Natural killer cell (primary cell): Measurements from ENCODE around the gene COL5A2. TPM values are rescaled to one million over a fixed set of nuclear protein-coding genes. Genes with fewer than 3 reads are reported as not detected.

Experiments
- ATAC-seq, 3 donors: fragments of 150-1000 bp in 2 of 3; fragments of 200-7000 bp in 1 of 3; cut with Tn5 transposase; 1 replicate in 1 of 3; 2 replicates in 2 of 3; pipeline ENCODE4 v1.10.0; 2021; ENCODE audit warnings: mild to moderate bottlenecking in 2 of 3, moderate library complexity in 2 of 3
- DNase-seq, 2 donors: peaks; one replicate each; pipeline versions ENCODE4 v3.0.0 to v3.0.0-alpha.2; 2013 to 2021; ENCODE audit warnings: mixed read lengths in 1 of 2
- H3K27ac ChIP-seq: one replicate; pipeline ENCODE4 v1.5.1; 2013; ENCODE audit warnings: mild to moderate bottlenecking, low read length
- H3K27me3 ChIP-seq: one replicate; pipeline ENCODE4 v1.6.1; 2013; ENCODE audit warnings: low read length; ENCODE audit not compliant: control insufficient read depth, insufficient read depth
- H3K36me3 ChIP-seq: one replicate; pipeline ENCODE4 v1.6.1; 2013; ENCODE audit warnings: low read length; ENCODE audit not compliant: control insufficient read depth, insufficient read depth
- H3K4me1 ChIP-seq: one replicate; pipeline ENCODE4 v1.6.1; 2013; ENCODE audit warnings: low read length; ENCODE audit not compliant: control insufficient read depth, insufficient read depth
- H3K4me3 ChIP-seq: one replicate; pipeline ENCODE4 v1.5.1; 2013; ENCODE audit warnings: low read length
- H3K9me3 ChIP-seq: one replicate; pipeline ENCODE4 v1.6.1; 2013; ENCODE audit warnings: low read length; ENCODE audit not compliant: control insufficient read depth, insufficient read depth
- H3K27ac Mint-ChIP-seq, 2 donors: one replicate each; pipeline ENCODE4 v1.8.0; 2022; ENCODE audit warnings: mild to moderate bottlenecking in 2 of 2, mixed read lengths in 2 of 2, moderate library complexity in 1 of 2
- H3K27me3 Mint-ChIP-seq, 2 donors: one replicate each; pipeline ENCODE4 v1.8.0; 2022; ENCODE audit warnings: low read depth in 2 of 2, mixed read lengths in 2 of 2
- H3K36me3 Mint-ChIP-seq: one replicate; pipeline ENCODE4 v1.8.0; 2022; ENCODE audit warnings: mixed read lengths
- H3K4me1 Mint-ChIP-seq, 2 donors: one replicate each; pipeline ENCODE4 v1.8.0; 2022; ENCODE audit warnings: mixed read lengths in 2 of 2
- H3K4me3 Mint-ChIP-seq: one replicate; pipeline ENCODE4 v1.8.0; 2022; ENCODE audit warnings: mild to moderate bottlenecking, moderate library complexity, mixed read lengths
- H3K9me3 Mint-ChIP-seq, 2 donors: one replicate each; pipeline ENCODE4 v1.8.0; 2022; ENCODE audit warnings: mixed read lengths in 2 of 2
- WGBS: methylation state at CpG from one replicate; pipeline ENCODE4 v1.1.7; 2013; ENCODE audit warnings: missing lambda C conversion rate; ENCODE audit not compliant: insufficient coverage; 5-methylcytosine and 5-hydroxymethylcytosine counted together
- intact Hi-C: fragments of 100-400 bp; cut with micrococcal nuclease; formaldehyde crosslinking; loops from one replicate; pipeline ENCODE4 v1.14.2; 2022
- total RNA-seq, 4 donors: library from RNA; stranded (reverse); fragments of 120-200 nt in 1 of 4; gene quantifications; one replicate each; pipeline versions ENCODE4 v1.2.3 to v1.2.4, GENCODE V29; 2013 to 2022
- TF ChIP-seq, protein P1 (sequence below): fragments of 200-600 bp; IDR thresholded peaks from one replicate; pipeline ENCODE4 v1.8.0; 2022; ENCODE audit warnings: antibody characterized with exemption

The COL5A2 gene
- total RNA-seq, 3 donors from 2014 or later (not counting 1 experiment from before 2014, with no cell fraction given) = 0.38 to 0.68 (median 0.63) TPM

DNA sequence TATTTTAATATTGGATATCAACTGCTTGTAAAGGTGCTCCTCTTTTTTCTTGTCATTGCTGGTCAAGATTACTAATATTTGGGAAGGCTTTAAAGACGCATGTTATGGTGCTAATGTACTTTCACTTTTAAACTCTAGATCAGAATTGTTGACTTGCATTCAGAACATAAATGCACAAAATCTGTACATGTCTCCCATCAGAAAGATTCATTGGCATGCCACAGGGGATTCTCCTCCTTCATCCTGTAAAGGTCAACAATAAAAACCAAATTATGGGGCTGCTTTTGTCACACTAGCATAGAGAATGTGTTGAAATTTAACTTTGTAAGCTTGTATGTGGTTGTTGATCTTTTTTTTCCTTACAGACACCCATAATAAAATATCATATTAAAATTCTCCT is 167.2 kb downstream of the COL5A2 start:
- no peaks in the 10 kb centered on the region for H3K9me3 ChIP-seq
- Mint-ChIP-seq H3K27ac (no peak overlapping the region), H3K27me3 (no peaks in the 10 kb centered on the region), H3K36me3 (no peaks in the 10 kb centered on the region), H3K4me1 (no peaks in the 10 kb centered on the region), H3K9me3 (peaks cover 5 to 8% of the 10 kb centered on the region in 2 donors), H3K4me3 (no peak overlapping the region)
- no CpG with 5 or more reads among the region's 1 CpG for WGBS
- H3K4me1 ChIP-seq = no peaks in the 10 kb centered on the region
- no peak overlapping the region for H3K4me3 ChIP-seq
- H3K27me3 ChIP-seq = no peaks in the 10 kb centered on the region
- intact Hi-C loops = no loop called here
- no peak for DNase-seq
- H3K27ac ChIP-seq = no peak overlapping the region
- H3K36me3 ChIP-seq = no peaks in the 10 kb centered on the region
- no peak for ATAC-seq
- TF ChIP-seq, protein P1, sequence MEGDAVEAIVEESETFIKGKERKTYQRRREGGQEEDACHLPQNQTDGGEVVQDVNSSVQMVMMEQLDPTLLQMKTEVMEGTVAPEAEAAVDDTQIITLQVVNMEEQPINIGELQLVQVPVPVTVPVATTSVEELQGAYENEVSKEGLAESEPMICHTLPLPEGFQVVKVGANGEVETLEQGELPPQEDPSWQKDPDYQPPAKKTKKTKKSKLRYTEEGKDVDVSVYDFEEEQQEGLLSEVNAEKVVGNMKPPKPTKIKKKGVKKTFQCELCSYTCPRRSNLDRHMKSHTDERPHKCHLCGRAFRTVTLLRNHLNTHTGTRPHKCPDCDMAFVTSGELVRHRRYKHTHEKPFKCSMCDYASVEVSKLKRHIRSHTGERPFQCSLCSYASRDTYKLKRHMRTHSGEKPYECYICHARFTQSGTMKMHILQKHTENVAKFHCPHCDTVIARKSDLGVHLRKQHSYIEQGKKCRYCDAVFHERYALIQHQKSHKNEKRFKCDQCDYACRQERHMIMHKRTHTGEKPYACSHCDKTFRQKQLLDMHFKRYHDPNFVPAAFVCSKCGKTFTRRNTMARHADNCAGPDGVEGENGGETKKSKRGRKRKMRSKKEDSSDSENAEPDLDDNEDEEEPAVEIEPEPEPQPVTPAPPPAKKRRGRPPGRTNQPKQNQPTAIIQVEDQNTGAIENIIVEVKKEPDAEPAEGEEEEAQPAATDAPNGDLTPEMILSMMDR = no peak

DNA sequence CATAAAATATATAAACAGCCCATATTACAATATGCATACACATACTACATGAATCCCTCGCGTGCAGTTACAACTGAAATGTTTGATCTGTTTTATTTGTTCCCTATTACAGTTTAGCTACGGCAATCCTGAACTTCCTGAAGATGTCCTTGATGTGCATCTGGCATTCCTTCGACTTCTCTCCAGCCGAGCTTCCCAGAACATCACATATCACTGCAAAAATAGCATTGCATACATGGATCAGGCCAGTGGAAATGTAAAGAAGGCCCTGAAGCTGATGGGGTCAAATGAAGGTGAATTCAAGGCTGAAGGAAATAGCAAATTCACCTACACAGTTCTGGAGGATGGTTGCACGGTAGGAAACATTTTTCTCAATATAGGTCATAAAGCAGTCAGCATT is 169.0 kb downstream of the COL5A2 start:
- Mint-ChIP-seq H3K4me1 (no peaks in the 10 kb centered on the region), H3K36me3 (no peaks in the 10 kb centered on the region), H3K27ac (no peak overlapping the region), H3K4me3 (no peak overlapping the region), H3K27me3 (no peaks in the 10 kb centered on the region), H3K9me3 (peaks cover 0 to 2% of the 10 kb centered on the region in 2 donors)
- 96% methylated on average over 4 of the region's 6 CpGs for WGBS
- no peak overlapping the region for H3K4me3 ChIP-seq
- H3K27me3 ChIP-seq = no peaks in the 10 kb centered on the region
- ATAC-seq (no peak), DNase-seq (no peak)
- H3K9me3 ChIP-seq = no peaks in the 10 kb centered on the region
- intact Hi-C loops = no loop called here
- H3K36me3 ChIP-seq = no peaks in the 10 kb centered on the region
- no peak overlapping the region for H3K27ac ChIP-seq
- TF ChIP-seq, protein P1 = no peak
- H3K4me1 ChIP-seq = no peaks in the 10 kb centered on the region

DNA sequence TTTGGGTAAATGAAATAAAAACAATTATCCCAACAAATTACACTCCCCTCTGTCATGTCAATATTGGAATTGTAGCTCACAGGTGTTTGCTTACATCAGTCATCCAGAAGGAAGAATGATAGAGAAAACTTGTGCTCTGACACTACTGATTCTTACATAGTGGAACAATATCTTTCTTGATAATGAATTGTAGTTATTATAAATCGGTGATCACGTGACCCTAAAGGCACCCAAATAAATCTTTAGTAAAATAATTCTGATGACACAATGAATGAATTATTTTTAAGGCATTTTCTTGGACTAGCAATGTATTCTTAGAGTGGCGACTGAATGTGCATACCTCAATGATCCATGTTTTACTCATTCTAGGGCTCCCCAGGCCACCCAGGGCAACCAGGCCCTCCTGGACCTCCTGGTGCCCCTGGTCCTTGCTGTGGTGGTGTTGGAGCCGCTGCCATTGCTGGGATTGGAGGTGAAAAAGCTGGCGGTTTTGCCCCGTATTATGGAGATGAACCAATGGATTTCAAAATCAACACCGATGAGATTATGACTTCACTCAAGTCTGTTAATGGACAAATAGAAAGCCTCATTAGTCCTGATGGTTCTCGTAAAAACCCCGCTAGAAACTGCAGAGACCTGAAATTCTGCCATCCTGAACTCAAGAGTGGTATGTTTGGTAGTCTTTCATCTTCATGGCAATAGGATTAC is 170.9 kb downstream of the COL5A2 start:
- no peaks in the 10 kb centered on the region for H3K36me3 Mint-ChIP-seq
- Histone ChIP-seq H3K27ac (no peak overlapping the region), H3K9me3 (no peaks in the 10 kb centered on the region), H3K4me1 (no peaks in the 10 kb centered on the region), H3K4me3 (no peak overlapping the region), H3K27me3 (no peaks in the 10 kb centered on the region), H3K36me3 (no peaks in the 10 kb centered on the region)
- no peak overlapping the region for H3K4me3 Mint-ChIP-seq
- DNase-seq (no peak), ATAC-seq (no peak)
- TF ChIP-seq, protein P1 = no peak
- no peaks in the 10 kb centered on the region for H3K27me3 Mint-ChIP-seq
- H3K4me1 Mint-ChIP-seq = no peaks in the 10 kb centered on the region
- intact Hi-C loops = no loop called here
- no peak overlapping the region for H3K27ac Mint-ChIP-seq
- H3K9me3 Mint-ChIP-seq = peaks cover 0 to 2% of the 10 kb centered on the region in 2 donors
- WGBS = 93% methylated on average over 9 of the region's 9 CpGs

DNA sequence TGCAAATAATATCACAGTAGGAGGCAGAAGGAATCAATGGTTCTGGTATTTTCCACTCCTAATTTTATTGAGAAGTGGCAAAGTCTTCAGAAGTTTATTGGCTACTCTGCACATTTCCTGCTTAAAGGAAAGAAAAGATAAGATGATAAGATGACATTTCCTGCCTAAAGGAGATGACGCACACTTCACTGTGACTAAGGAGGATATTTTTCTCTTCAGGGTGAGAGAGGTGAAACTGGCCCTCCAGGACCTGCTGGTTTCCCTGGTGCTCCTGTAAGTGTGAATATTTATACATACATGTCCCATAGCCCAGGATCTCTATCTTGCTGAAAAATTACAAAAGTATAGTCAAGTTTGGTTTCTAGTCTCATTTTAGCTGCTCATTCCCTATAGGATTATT is 177.5 kb downstream of the COL5A2 start:
- DNase-seq (no peak), ATAC-seq (no peak)
- intact Hi-C loops = no loop called here
- Mint-ChIP-seq H3K9me3 (no peaks in the 10 kb centered on the region), H3K36me3 (no peaks in the 10 kb centered on the region), H3K27ac (no peak overlapping the region), H3K27me3 (no peaks in the 10 kb centered on the region), H3K4me3 (no peak overlapping the region), H3K4me1 (no peaks in the 10 kb centered on the region)
- Histone ChIP-seq H3K27ac (no peak overlapping the region), H3K4me1 (no peaks in the 10 kb centered on the region), H3K36me3 (no peaks in the 10 kb centered on the region), H3K9me3 (no peaks in the 10 kb centered on the region), H3K4me3 (no peak overlapping the region), H3K27me3 (no peaks in the 10 kb centered on the region)
- TF ChIP-seq, protein P1 = no peak
- WGBS = 20% methylated on average over 1 of the region's 1 CpG
